HG02840 (cell line): ENCODE results near the gene ITLN1.
A peak's percentile ranks its signal among the peaks of the same experiment; 100 is the strongest.

Experiments
- ATAC-seq: cut with Tn5 transposase; IDR thresholded peaks from one replicate; pipeline ENCODE4 v1.9.1; 2021; ENCODE audit warnings: mild to moderate bottlenecking, moderate library complexity, moderate number of reproducible peaks; ENCODE audit not compliant: unreplicated experiment, low FRiP score

The ITLN1 gene

GRCh38 chr1:160859166-160859565, 25.8 kb downstream of the ITLN1 start:
- ATAC-seq, result no peak

GRCh38 chr1:160858507-160858906, 26.5 kb downstream of the ITLN1 start:
- ATAC-seq, result no peak

GRCh38 chr1:160858097-160858496, 26.9 kb downstream of the ITLN1 start:
- ATAC-seq, result no peak

- ATAC-seq, result no peak
Measured at GRCh38 chr1:160855181-160855981, 29.6 kb downstream of the ITLN1 start.

GRCh38 chr1:160853754-160854153, 31.2 kb downstream of the ITLN1 start:
- ATAC-seq, result no peak

- ATAC-seq, result no peak
Measured at GRCh38 chr1:160853014-160853413, 32.0 kb downstream of the ITLN1 start.

- no peak for ATAC-seq
Measured at GRCh38 chr1:160850993-160851392, 34.0 kb downstream of the ITLN1 start.

- no peak for ATAC-seq
Measured at GRCh38 chr1:160850541-160850940, 34.4 kb downstream of the ITLN1 start.

GRCh38 chr1:160846281-160846680, 38.7 kb downstream of the ITLN1 start:
- no peak for ATAC-seq

GRCh38 chr1:160844447-160845232, 40.3 kb downstream of the ITLN1 start:
- no peak for ATAC-seq

GRCh38 chr1:160841079-160841478, 43.9 kb downstream of the ITLN1 start:
- ATAC-seq, result no peak

GRCh38 chr1:160839746-160840145, 45.2 kb downstream of the ITLN1 start:
- no peak for ATAC-seq

GRCh38 chr1:160838888-160839287, 46.1 kb downstream of the ITLN1 start:
- no peak for ATAC-seq

- ATAC-seq, result peak; percentile 67
Measured at GRCh38 chr1:160837558-160838205, 47.3 kb downstream of the ITLN1 start.

GRCh38 chr1:160836981-160837557, 47.9 kb downstream of the ITLN1 start:
- ATAC-seq, result no peak

GRCh38 chr1:160836561-160836960, 48.4 kb downstream of the ITLN1 start:
- no peak for ATAC-seq

GRCh38 chr1:160835751-160836150, 49.2 kb downstream of the ITLN1 start:
- no peak for ATAC-seq

- no peak for ATAC-seq
Measured at GRCh38 chr1:160834945-160835565, 49.9 kb downstream of the ITLN1 start.

GRCh38 chr1:160830321-160831153, 54.4 kb downstream of the ITLN1 start:
- ATAC-seq, result no peak

- no peak for ATAC-seq
Measured at GRCh38 chr1:160829766-160830165, 55.2 kb downstream of the ITLN1 start.
